GM13977 (cell line): ENCODE results near the gene PHKG1.
"Not testable (repeated sequence)": the region's sequence is repeated elsewhere in the genome, so short reads cannot be mapped to it uniquely, and the experiment has no call there.

Experiments used
- DNase-seq: peaks from one replicate; pipeline ENCODE4 v3.0.0; 2012; ENCODE audit warnings: low spot score
- in situ Hi-C: fragments of 300-500 bp; cut with MboI; formaldehyde crosslinking; loops from one replicate; pipeline ENCODE4 v1.12.0; 2022; ENCODE audit warnings: low sequenced_read_pairs, low pct_unique_long_range_greater_than_20kb, mixed read lengths, inconsistent platforms; ENCODE audit not compliant: unreplicated experiment
- TF ChIP-seq, protein P1 (sequence below): IDR thresholded peaks from 2 replicates; pipeline ENCODE4 v1.5.1; 2012; ENCODE audit warnings: mild to moderate bottlenecking, control low read depth; ENCODE audit not compliant: insufficient read depth; ENCODE audit errors: extremely low read depth, missing control alignments

The PHKG1 gene

GRCh38 chr7:56115852-56116538 is 23.2 kb upstream of the PHKG1 start, which contains the start of gene NUPR2:
Gene NUPR2 (minus strand): TSS chr7:56116417. CDS start chr7:56116314, 103 bp downstream.
- no peak for DNase-seq
- in situ Hi-C loops: no loop called here
- TF ChIP-seq, protein P1, sequence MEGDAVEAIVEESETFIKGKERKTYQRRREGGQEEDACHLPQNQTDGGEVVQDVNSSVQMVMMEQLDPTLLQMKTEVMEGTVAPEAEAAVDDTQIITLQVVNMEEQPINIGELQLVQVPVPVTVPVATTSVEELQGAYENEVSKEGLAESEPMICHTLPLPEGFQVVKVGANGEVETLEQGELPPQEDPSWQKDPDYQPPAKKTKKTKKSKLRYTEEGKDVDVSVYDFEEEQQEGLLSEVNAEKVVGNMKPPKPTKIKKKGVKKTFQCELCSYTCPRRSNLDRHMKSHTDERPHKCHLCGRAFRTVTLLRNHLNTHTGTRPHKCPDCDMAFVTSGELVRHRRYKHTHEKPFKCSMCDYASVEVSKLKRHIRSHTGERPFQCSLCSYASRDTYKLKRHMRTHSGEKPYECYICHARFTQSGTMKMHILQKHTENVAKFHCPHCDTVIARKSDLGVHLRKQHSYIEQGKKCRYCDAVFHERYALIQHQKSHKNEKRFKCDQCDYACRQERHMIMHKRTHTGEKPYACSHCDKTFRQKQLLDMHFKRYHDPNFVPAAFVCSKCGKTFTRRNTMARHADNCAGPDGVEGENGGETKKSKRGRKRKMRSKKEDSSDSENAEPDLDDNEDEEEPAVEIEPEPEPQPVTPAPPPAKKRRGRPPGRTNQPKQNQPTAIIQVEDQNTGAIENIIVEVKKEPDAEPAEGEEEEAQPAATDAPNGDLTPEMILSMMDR: no peak

DNA sequence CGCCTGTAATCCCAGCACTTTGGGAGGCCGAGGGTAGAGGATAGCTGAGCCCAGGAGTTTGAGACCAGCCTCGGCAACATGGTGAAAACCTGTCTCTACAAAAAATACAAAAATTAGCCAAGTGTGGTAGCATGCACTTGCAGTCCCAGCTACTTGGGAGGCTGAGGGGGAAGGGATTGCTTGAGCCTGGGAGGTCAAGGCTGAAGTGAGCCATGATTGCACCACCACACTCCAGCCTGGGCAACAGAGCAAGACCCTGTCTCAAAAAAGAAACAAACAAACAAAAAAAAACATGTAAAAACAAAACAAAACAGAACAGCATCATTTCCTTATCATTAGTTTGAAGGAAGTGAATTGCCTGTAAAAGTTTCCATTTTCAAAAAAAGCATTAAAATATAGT is 19.5 kb upstream of the PHKG1 start:
- in situ Hi-C loops, DNase-seq: not testable (repeated sequence)

- no peak for DNase-seq
- TF ChIP-seq, protein P1: no peak
- in situ Hi-C loops: no loop called here
Observed at GRCh38 chr7:56110611-56111010, 17.9 kb upstream of the PHKG1 start.

- TF ChIP-seq, protein P1: no peak
- in situ Hi-C loops: no loop called here
- DNase-seq: no peak
Observed at GRCh38 chr7:56107954-56108258, 15.2 kb upstream of the PHKG1 start.

GRCh38 chr7:56106108-56107073 is 13.6 kb upstream of the PHKG1 start, which contains the start of gene CHCHD2:
Gene CHCHD2 (minus strand): TSS chr7:56106476. CDS start chr7:56106413, 63 bp downstream.
- peak; percentile 96 for DNase-seq
- TF ChIP-seq, protein P1: no peak
- in situ Hi-C loops: no loop called here

GRCh38 chr7:56105508-56105907 is 12.8 kb upstream of the PHKG1 start:
- DNase-seq: no peak
- in situ Hi-C loops: no loop called here
- TF ChIP-seq, protein P1: no peak

- DNase-seq, in situ Hi-C loops: not testable (repeated sequence)
Observed at GRCh38 chr7:56104138-56104537, 11.4 kb upstream of the PHKG1 start.
